Measurements from ENCODE around the gene C11orf97.
"Not testable (repeated sequence)": the region's sequence is repeated elsewhere in the genome, so short reads cannot be mapped to it uniquely, and the experiment has no call there.

The C11orf97 gene, protein sequence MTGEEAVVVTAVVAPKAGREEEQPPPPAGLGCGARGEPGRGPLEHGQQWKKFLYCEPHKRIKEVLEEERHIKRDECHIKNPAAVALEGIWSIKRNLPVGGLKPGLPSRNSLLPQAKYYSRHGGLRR

DNA sequence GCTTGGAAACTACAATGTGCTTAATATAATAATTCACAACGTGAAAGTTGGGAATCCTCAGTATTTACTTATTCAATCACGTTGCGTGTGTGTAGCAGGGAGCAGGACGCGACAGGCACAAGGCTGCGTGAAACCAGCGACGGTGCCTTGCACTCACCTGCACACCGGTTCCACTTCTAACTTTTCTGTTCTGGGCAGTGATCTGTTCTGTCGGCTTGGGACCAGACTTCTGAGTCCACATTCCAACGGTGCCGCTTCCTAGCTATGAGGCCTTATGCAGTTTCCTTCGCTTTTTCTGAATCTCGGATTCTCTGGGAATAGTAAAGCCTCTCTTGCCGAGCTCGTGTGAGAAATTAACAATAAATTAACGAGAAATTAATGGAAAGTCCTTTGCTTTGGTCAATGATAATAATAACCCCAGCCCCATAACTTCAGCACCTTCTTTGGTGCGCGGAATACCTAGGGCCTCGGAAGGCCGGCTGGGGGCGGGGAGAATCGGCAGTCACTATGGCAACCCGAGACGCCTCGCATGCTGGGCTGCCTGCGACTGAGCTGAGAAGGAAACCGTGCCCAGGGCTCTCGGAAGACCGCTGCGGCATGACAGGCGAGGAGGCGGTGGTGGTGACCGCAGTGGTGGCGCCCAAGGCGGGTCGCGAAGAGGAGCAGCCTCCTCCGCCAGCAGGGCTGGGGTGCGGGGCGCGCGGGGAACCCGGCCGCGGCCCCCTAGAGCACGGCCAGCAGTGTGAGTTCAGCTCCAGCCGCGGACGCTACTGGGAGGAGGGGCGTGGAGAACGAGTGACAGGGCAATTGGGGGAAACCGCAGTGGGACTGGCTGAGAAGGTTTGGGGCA lies at the start of gene C11orf97:
TSS of gene C11orf97 (plus strand) at position 530 of the 850 bp plus-strand sequence. CDS start at position 598, 68 bp downstream.
- peak; percentile 6 for DNase-seq

DNA sequence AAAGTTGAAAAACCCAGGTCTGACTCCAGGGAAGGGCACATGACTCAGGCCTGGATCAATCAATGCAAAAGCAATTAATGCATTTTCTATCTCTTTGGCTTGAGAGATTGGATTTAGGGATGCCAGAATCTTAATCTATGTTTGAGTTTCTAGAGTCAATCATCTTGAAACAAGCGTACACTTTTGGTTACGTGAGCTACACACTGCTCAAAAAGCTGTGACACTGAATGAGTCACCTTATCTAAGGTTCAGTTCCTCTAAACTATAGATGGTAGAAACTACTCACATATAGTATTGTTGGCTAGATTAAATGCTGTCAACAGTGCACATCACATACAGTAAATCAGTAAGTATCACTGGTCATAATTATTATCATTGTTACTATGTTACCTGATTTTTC lies 42.8 kb upstream of the C11orf97 start:
- no peak for DNase-seq

DNA sequence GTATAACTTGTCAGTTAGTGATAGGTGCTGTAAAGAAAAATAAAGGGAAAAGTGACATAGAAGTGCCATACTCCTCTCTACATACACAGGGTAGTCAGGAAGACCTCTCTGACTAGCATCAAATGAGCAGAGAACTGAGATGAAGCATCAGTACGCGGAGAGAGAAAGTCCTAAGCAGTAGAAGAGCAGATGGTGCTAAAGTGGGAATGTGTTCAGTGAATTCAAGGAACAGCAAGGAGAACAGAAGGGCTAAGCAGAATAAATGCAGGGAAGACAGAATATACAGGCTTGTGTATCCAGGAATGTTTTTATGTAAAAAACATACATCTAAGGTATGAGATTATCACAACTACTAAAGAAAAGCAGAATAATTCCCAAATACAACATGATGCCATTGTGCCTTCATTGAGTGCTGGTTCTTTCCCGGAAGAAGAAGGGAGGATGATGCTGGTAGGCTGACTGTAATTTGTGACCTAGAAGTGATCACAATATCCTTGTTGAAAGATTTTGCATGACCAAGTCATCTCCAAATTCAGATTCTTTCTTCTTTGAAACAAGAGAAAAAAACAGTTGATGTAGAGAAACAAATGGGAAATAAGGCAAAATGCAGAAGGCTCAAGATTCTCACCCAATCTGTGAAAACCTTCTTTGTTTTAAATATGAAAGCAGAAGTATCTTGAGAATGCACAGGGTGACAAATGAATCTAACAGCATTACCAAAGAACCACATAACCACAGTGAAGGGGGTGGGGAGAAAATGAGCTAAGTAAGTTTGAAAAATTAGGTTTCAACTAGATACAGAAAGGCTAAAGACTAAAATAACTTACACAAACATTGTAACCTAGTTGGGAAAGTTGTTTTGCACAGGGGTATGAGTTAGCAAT lies 39.1 kb upstream of the C11orf97 start:
- no peak for DNase-seq

DNA sequence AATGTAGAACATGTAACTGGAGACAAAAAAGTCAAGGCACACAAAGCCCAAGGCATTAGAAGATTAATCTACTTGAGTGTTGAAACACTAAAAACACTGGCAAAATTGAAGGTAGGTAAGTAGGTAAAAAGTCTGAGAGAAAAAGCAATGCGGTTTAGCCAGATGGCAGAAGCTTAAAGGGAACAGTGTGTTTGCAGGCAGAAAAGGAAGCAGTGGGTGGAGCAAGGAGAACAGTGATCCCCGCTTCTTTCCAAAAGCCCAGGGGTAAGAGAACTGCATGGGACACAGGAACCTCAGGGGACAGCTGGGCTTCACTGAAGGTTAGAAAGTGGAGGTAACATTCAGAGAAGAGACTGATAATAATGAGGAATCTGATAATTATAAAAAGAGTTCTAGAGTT lies 34.6 kb upstream of the C11orf97 start:
- DNase-seq = no peak

DNA sequence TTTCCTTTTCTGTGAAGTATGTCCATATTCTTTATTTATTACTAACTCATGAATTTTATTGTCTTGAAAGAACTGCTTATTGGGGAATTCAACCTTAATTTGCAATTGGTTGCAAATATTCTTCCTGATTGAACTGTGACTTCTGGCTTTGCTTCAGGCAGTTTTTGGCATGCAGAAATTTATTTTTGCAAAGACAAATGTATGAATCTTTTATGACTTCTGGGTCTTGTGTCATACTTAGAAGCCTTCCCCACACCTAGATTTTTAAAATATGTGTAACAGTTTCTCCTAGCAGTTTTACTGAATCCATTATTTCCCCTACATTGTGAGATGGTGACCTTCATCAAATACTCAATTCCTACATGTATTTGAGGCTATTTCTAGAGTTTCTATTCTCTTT lies 30.9 kb upstream of the C11orf97 start:
- no peak for DNase-seq

DNA sequence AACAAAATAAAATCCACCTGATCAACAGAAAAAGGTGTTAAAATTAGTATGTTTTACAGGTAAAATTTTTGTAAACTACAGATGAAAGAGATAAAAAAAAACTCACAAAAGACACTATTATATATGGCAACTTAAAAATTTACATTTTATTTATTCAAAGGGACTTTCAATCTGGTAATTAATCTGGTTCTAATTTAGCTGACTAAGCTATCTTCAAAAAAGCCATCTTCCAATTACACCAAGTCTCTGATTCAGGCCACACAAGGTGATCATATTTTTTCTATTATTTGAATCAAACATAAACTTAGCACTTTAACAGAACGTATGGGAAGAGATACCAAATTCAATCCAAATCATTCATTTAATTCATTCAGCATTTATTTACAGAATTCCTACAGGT lies 26.2 kb upstream of the C11orf97 start:
- DNase-seq = no peak

DNA sequence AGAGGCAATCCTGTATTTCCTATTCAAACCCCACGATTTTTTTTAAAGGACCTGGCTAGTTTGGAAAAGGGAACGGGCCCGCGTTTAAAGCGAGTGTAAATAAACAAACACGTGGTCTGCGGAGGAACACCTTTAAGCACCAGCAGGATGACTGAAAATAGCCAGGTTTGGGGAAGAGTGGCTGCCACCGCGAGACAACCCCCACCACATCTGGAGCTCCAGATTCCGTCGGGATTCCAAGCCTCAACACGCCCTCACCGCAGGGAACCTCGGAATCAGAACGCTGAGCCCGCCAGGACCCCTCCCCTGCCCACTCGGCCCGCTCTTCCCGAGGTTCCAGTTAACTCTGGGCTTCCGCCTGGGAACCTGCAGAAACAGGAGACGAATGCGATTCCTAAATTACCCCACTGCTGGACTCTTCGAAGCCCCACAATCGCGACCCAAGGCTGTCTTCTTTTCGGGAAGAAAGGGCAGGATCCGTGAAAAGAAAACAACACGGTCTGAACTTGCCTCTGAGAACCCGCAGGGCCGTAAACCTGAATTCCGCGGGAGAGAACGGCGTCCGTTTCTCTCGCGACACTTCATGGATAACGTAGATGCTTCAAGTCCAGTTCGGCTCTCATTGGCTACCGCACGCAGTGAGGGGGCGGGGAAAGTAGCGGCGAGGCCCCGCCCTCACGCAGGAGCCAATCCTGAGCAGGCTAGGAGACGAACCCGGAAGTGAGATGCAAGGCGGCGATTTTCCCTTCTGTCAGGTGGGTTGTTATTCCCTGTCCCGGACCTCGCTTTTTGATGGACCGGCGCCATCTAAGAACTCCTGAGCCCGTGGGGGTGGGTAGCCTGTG lies 18.8 kb upstream of the C11orf97 start, which contains the start of the genes ANKRD49 and MRE11:
TSS of gene ANKRD49 (plus strand) at position 704 of the 845 bp plus-strand sequence. CDS start 2,710 bp downstream, outside the sequence.
TSS of gene MRE11 (minus strand) at position 564 of the 845 bp plus-strand sequence. CDS start 1,043 bp downstream, outside the sequence.
- peak; percentile 88 for DNase-seq

DNA sequence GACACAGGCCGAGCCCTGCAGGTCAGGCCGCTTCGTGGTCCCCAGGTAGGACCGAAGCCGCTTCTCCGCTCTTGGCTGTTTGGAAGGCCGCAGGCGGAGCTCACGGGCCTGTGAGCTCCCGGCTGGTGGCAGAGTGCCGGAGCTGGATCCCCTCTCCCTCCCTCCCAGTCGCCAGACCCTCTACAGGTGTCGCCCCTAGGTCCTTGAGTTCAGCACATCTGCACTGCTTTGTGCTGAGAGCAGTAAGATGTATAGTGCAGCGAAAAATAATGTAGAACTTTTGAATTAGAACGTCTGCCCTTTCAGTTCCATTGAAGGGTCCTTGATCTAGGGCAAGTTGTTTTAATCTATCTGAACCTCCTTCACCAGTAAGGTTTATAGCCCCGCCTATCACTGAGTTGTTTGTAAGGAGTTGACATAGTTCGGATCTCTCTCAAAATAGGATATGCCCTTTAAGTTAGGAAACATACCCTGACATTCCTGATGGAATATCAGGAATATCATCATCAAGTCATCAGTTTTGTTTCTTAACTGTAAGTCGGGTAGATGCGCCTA lies 18.1 kb upstream of the C11orf97 start:
- no peak for DNase-seq

DNA sequence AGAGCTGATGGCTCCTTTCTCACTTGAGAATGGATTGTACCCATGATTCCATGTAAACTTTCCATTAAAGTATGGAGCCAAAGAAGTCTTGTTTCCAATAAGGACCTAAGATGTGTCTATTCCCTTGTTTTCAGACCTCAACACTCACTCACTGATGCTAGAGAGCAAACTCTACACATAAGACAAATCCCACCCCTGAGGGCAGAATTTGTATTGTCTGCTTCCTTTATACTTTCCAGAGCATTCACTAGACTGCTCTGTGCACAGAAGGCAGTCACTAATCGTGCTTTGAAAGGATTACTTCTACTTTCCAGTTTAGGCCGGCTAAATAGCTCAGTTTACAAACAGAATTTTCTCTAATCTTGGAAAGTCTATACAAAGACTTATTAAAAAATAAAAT lies 12.1 kb upstream of the C11orf97 start:
- DNase-seq = no peak

DNA sequence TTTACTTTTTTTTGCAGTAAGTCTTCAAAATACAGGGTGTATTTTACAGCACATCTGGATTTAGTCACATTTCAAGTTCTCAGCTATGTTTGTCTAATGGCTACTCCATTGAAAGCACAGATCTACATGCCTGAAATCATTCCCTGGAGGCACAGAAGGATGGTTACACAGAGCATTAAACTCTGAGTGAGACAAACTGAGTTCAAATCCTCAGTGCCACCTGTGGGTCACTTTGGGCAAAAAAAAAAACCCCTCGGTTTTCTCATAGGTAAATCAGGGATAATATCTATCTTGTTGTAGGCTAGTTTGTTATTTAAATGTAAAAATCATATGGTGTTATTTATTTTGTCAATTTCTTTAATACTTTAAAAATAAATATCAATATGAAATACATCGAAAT lies 10.7 kb upstream of the C11orf97 start:
- DNase-seq = no peak

DNA sequence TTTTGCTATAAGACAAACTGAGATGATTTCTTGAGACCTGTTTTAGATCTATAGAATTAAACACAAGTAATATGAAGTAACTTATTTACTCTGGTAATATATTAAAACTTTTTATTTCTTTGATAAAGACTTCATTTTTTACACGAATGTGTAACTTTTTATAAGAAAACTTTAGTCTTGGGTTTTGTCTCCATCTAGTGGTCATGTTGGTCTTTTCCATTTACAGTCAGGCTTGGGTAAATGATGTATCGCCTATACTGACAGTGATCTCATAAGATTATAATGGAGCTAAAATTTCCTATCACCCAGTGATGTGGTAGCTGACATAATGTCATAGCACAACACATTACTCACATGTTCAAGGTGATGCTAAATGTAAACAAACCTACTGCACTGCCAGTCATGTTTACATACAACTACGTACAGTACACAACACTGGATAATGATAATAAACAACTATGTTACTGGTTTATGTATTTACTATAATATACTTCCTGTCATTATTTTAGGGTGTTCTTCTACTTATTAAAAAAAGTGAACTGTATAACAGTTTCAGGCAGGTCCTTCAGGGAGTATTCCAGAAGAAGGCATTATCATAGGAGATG lies 7.5 kb upstream of the C11orf97 start:
- DNase-seq = peak; percentile 63

DNA sequence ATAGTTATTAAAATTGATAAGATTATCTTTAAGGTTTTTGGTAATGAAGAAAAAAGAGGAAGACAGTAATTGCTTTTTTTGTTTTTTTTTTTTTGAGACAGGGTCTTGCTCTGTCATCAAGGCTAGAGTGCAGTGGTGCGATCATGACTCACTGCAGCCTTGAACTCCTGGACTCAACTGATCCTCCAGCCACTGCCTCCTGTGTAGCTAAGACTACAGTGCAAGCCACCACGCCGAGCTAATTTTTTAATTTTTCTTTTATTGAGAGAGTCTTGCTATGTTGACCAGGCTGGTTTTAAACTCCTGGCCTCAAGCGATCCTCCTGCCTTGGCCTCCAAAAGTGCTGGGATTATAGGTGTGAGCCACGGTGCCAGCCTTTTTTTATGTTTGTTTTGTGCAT lies 5.7 kb upstream of the C11orf97 start:
- DNase-seq = not testable (repeated sequence)

DNA sequence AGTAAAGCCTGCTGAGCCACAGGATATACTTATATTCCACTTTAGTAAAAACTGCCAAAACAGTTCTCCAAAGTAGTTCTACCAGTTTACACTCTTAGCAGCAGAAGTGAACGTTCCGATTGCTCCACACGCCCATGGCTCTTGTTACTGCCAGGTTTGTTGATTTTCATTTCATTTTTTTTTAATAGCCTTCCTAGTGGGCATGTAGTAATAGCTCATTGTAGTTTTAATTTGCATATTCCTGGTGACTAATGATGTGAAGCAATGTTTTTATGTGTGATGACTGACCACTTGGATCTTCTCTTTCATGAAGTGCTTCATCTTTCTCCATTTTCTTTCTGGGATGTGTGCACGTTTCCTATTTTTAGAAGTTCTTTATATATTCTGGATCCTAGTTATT lies 4.8 kb upstream of the C11orf97 start:
- no peak for DNase-seq

DNA sequence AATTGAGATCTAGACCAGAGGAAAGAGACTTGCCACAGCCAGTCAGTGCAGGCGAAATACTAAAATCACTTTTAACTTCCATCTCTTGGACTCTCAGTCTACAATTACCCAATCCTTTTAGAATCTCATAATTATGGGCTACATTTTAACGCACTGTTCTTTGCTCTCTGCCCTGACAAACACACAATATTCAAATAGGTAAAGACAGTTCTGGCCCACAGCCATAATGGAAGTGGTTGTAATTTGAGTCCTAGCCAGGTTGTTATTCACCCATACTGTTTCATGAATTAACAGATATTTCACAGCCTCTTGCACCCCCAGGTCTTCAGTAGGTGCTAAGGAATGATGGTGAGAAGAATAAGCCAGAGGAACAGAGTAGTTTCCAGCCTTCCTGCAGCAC lies 830 bp downstream of the C11orf97 start:
- peak; percentile 59 for DNase-seq

DNA sequence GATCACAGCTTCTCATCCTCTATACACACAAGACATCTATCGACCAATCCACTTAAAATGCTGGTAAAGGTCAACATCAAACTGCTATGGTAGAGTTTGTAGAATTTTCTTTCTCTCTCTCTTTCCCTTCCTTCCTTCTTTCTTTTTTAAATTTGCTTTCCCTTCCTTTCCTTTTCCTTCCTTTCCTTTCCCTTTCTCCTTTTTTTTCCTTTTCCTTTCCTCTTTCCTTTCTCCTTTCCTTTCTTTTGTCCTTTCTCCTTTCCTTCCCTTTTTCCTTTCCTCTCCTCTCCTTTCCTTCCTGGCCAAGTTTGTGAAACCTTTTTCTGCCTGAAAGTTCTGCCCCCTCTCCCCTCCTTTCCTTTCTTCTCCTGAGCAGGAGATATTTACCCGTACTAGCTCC lies 3.1 kb downstream of the C11orf97 start:
- no peak for DNase-seq

DNA sequence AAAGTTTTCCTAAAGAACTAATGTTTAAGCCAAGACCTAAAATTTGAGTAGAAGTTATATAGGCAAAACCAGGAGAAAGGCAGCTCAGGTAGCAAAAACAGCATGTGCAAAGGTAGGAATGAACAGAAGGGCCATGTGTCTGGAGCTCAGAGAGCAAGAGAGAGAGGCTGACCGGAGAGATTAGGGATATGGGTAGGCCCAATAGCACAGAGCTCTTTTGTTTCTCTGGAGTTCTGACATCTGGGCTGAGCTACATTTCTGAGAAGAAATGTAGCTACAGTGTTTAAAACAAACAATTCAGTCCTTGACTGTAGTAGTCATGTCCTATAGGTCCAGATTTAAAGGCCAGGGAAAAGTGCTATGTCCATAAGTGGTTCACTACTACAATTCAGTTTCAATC lies 4.5 kb downstream of the C11orf97 start:
- no peak for DNase-seq

DNA sequence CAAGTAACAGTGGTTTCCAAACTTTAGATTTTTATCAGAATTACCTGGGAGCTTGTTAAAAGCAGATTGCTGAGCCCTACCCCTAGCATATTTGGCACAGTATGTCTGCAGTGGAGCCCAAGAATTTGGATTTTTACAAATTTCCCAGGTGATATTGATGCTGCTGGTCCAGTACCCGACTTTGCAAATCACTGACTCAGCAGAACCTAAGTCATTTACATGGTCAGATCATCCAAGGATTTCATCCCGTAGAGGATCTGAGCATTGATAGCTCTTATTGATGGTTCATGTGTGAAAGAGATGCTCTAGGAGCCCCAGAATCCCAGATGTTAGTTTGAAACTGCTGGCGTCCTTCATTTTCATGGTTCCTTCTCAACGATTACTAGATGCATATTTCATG lies 6.0 kb downstream of the C11orf97 start:
- DNase-seq = no peak

DNA sequence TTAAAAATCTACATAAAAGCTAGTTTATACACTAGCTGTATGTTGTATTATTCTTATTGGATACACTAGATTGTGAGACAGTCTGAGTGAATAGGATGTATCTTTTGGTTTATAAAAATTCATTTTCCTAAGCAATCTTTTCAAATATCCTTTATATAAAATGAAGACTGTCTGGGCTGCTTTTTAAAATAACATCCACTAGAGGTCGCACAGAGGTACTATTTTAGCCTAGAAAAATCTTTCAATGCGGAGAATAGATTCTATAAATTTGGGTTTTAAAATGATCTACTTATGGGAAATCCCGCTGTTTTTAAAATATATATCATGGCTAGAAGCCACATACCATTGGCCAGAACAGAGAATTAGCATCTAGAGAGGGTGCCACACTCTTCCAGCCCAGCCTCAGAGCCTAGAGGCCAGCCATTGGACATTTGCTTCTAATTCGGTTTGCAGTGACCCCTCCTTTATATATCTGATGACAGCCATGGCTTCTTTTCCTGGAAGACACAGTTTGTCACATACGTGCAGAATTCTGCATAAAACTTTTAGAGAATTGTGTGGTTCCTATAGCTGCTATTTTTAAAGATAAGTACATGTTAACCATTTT lies 7.3 kb downstream of the C11orf97 start:
- DNase-seq = peak; percentile 6

DNA sequence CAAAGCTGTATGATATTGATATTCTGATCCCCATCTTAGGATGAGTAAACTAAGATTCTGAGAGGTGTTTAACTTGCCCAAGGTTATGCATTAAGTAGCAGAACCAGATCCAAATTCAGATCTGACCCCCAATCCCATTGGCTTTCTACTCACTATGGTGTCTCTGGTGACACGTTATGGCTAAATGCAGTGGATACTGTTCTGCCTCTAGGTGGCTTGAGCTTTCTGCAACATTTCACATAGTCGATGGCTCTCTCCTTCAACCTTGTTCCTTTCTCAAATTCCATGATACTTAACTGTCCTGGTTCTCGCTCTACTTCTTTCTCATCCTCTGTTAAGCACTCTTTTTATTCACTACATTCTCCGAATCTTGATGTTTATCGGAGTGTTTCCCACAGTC lies 9.4 kb downstream of the C11orf97 start:
- DNase-seq = no peak

DNA sequence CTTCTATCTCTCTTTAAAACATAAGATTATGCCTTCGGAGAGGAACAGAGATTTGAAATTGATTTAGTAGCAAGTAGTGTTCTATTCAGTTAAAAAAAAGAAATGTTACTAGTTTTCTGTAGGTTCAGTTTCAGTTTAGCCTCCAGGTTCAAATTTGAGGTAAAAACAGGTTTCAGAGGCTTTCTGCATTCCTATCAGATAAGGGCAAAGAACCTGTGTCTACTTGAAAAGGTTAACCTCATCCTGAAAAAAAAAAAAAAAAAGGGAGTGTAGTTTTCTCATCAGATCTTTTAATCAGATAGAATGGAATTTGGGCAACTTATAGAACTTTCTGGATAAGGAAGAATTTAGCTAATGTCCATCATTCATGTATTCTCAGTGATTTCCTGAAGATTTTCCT lies 12.1 kb downstream of the C11orf97 start:
- no peak for DNase-seq
